Measurements from ENCODE around the gene PAFAH1B2. TPM values are rescaled to one million over a fixed set of nuclear protein-coding genes. Genes with fewer than 3 reads are reported as not detected.
A peak's percentile ranks its signal among the peaks of the same experiment; 100 is the strongest.

PAFAH1B2 gene
- total RNA-seq, 1 experiment from 2014 or later, result 153 TPM

GRCh38 chr11:117220568-117220967, 76.5 kb downstream of the PAFAH1B2 start:
- intact Hi-C loops (cut with micrococcal nuclease; ENCODE audit: unreplicated experiment), result no loop called here
- H3K27ac ChIP-seq (ENCODE audit: low read depth, low read length, poor library complexity, severe bottlenecking), result peak overlapping the region; percentile 71
- no peak for DNase-seq (ENCODE audit: low spot score)
- no peaks in the 10 kb centered on the region for H3K27me3 ChIP-seq (replicated peaks; ENCODE audit: insufficient read depth, low read depth, low read length, poor library complexity)
- no peaks in the 10 kb centered on the region for H3K9me3 ChIP-seq (ENCODE audit: low read depth, low read length, poor library complexity, severe bottlenecking)
- BruUV-seq (replicated peaks), result no TSS peak
- POLR2A ChIA-PET (ENCODE audit: low non-redundant PET), result no interaction called here
- H3K4me3 ChIP-seq (ENCODE audit: low read depth, low read length, poor library complexity, severe bottlenecking), result no peak overlapping the region
- CTCF ChIA-PET, result no interaction called here
- TF ChIP-seq CTCF (conservative IDR thresholded peaks at IDR 0.05; ENCODE audit: low read depth, low read length), result no peak
- TF ChIP-seq EZH2 (IDR thresholded peaks at IDR 0.05; ENCODE audit: borderline replicate concordance, low read depth, low read length, poor library complexity, severe bottlenecking), result no peak
- H3K4me1 ChIP-seq (ENCODE audit: insufficient read depth, low read length, poor library complexity, severe bottlenecking), result peaks cover 23% of the 10 kb centered on the region
- H3K36me3 ChIP-seq (ENCODE audit: insufficient read depth, low read length, poor library complexity, severe bottlenecking), result peaks cover 10% of the 10 kb centered on the region

- no TSS peak for BruUV-seq (replicated peaks)
- Histone ChIP-seq H3K36me3 (ENCODE audit: insufficient read depth, low read length, poor library complexity, severe bottlenecking) (peaks cover 10% of the 10 kb centered on the region), H3K9me3 (ENCODE audit: low read depth, low read length, poor library complexity, severe bottlenecking) (no peaks in the 10 kb centered on the region), H3K4me3 (ENCODE audit: low read depth, low read length, poor library complexity, severe bottlenecking) (no peak overlapping the region), H3K27me3 (replicated peaks; ENCODE audit: insufficient read depth, low read depth, low read length, poor library complexity) (no peaks in the 10 kb centered on the region), H3K27ac (ENCODE audit: low read depth, low read length, poor library complexity, severe bottlenecking) (peak overlapping the region; percentile 71), H3K4me1 (ENCODE audit: insufficient read depth, low read length, poor library complexity, severe bottlenecking) (peaks cover 23% of the 10 kb centered on the region)
- ChIA-PET POLR2A (ENCODE audit: low non-redundant PET) (interaction anchor here (0.5 kb wide), 1 partner anchor 96 kb away, joined by 3 read pairs; no protein-coding TSS in a partner anchor), CTCF (interaction anchor here (0.5 to 1.2 kb wide), 5 partner anchors 11 to 478 kb away, joined by 3 to 8 read pairs (median 3); partner anchors contain the start of genes PAFAH1B2, PCSK7 and RNF214)
- no peak for DNase-seq (ENCODE audit: low spot score)
- intact Hi-C loops (cut with micrococcal nuclease; ENCODE audit: unreplicated experiment), result no loop called here
- TF ChIP-seq CTCF (conservative IDR thresholded peaks at IDR 0.05; ENCODE audit: low read depth, low read length) (no peak), EZH2 (IDR thresholded peaks at IDR 0.05; ENCODE audit: borderline replicate concordance, low read depth, low read length, poor library complexity, severe bottlenecking) (no peak)
Observed at GRCh38 chr11:117220999-117221774, 77.1 kb downstream of the PAFAH1B2 start.

GRCh38 chr11:117221775-117222517, 77.9 kb downstream of the PAFAH1B2 start:
- H3K4me1 ChIP-seq (ENCODE audit: insufficient read depth, low read length, poor library complexity, severe bottlenecking), result peaks cover 23% of the 10 kb centered on the region
- ChIA-PET POLR2A (ENCODE audit: low non-redundant PET) (interaction anchor here (0.5 kb wide), 2 partner anchors 95 to 203 kb away, joined by 3 read pairs; no protein-coding TSS in a partner anchor), CTCF (interaction anchor here (0.5 to 1.2 kb wide), 7 partner anchors 10 to 507 kb away, joined by 3 to 8 read pairs (median 4); partner anchors contain the start of genes PAFAH1B2, PCSK7, RNF214 and SIDT2)
- H3K4me3 ChIP-seq (ENCODE audit: low read depth, low read length, poor library complexity, severe bottlenecking), result no peak overlapping the region
- H3K36me3 ChIP-seq (ENCODE audit: insufficient read depth, low read length, poor library complexity, severe bottlenecking), result peaks cover 5% of the 10 kb centered on the region
- peak overlapping the region; percentile 71 for H3K27ac ChIP-seq (ENCODE audit: low read depth, low read length, poor library complexity, severe bottlenecking)
- peak; percentile 90 for DNase-seq (ENCODE audit: low spot score)
- no peaks in the 10 kb centered on the region for H3K27me3 ChIP-seq (replicated peaks; ENCODE audit: insufficient read depth, low read depth, low read length, poor library complexity)
- no TSS peak for BruUV-seq (replicated peaks)
- TF ChIP-seq EZH2 (IDR thresholded peaks at IDR 0.05; ENCODE audit: borderline replicate concordance, low read depth, low read length, poor library complexity, severe bottlenecking), result no peak
- peak; percentile 31; the same call in 1 of the 2 replicates for TF ChIP-seq CTCF (conservative IDR thresholded peaks at IDR 0.05; ENCODE audit: low read depth, low read length)
- intact Hi-C loops (cut with micrococcal nuclease; ENCODE audit: unreplicated experiment), result no loop called here
- H3K9me3 ChIP-seq (ENCODE audit: low read depth, low read length, poor library complexity, severe bottlenecking), result no peaks in the 10 kb centered on the region
